Stimulated activated naive CD8-positive, alpha-beta T cell treated with anti-CD3 and anti-CD28 coated beads, Interleukin-15, amount 100 ng/mL, for 72 hours (primary cell): ENCODE results near the gene AXIN1.
"Not testable (repeated sequence)": the region's sequence is repeated elsewhere in the genome, so short reads cannot be mapped to it uniquely, and the experiment has no call there.

Experiments used
- ATAC-seq: fragments of 150-1000 bp; cut with Tn5 transposase; 2 replicates; pipeline ENCODE4 v1.10.0; 2021; ENCODE audit warnings: mild to moderate bottlenecking, moderate library complexity
- DNase-seq, 2 donors: peaks; one replicate each; pipeline ENCODE4 v3.0.0; 2021 to 2022
- H3K27ac Mint-ChIP-seq, 2 donors: one replicate each; pipeline ENCODE4 v1.8.0; 2022; ENCODE audit warnings: mild to moderate bottlenecking in 2 of 2, mixed read lengths in 2 of 2, moderate library complexity in 2 of 2
- H3K27me3 Mint-ChIP-seq: one replicate; pipeline ENCODE4 v1.8.0; 2022; ENCODE audit warnings: mixed read lengths
- H3K4me1 Mint-ChIP-seq: one replicate; pipeline ENCODE4 v1.8.0; 2022; ENCODE audit warnings: mild to moderate bottlenecking, mixed read lengths
- H3K4me3 Mint-ChIP-seq, 2 donors: one replicate each; pipeline ENCODE4 v1.8.0; 2022; ENCODE audit warnings: mild to moderate bottlenecking in 2 of 2, mixed read lengths in 2 of 2, moderate library complexity in 1 of 2
- H3K9me3 Mint-ChIP-seq, 2 donors: one replicate each; pipeline ENCODE4 v1.8.0; 2022; ENCODE audit warnings: mixed read lengths in 2 of 2

The AXIN1 gene

GRCh38 chr16:337437-337836, 15.1 kb downstream of the AXIN1 start:
- H3K4me3 Mint-ChIP-seq = no peak overlapping the region
- no peak overlapping the region for H3K27ac Mint-ChIP-seq
- peaks cover 69% of the 10 kb centered on the region for H3K4me1 Mint-ChIP-seq
- ATAC-seq = no peak
- no peaks in the 10 kb centered on the region for H3K27me3 Mint-ChIP-seq
- DNase-seq = no peak
- no peaks in the 10 kb centered on the region for H3K9me3 Mint-ChIP-seq

- no peak for DNase-seq
- Mint-ChIP-seq H3K4me1 (peaks cover 68% of the 10 kb centered on the region), H3K27me3 (no peaks in the 10 kb centered on the region), H3K27ac (no peak overlapping the region), H3K4me3 (no peak overlapping the region), H3K9me3 (no peaks in the 10 kb centered on the region)
- no peak for ATAC-seq
Observed at GRCh38 chr16:336269-336668, 16.3 kb downstream of the AXIN1 start.

- H3K4me3 Mint-ChIP-seq, DNase-seq, H3K27ac Mint-ChIP-seq, H3K9me3 Mint-ChIP-seq, ATAC-seq, H3K27me3 Mint-ChIP-seq: not testable (repeated sequence)
- H3K4me1 Mint-ChIP-seq = peaks cover 71% of the 10 kb centered on the region
Observed at GRCh38 chr16:334861-335632, 17.5 kb downstream of the AXIN1 start.

GRCh38 chr16:334164-334832, 18.2 kb downstream of the AXIN1 start:
- H3K4me3 Mint-ChIP-seq, H3K9me3 Mint-ChIP-seq, H3K27ac Mint-ChIP-seq, ATAC-seq, DNase-seq, H3K27me3 Mint-ChIP-seq: not testable (repeated sequence)
- H3K4me1 Mint-ChIP-seq = peaks cover 66% of the 10 kb centered on the region

- no peak for ATAC-seq
- Mint-ChIP-seq H3K4me3 (no peak overlapping the region), H3K4me1 (peaks cover 65% of the 10 kb centered on the region), H3K27me3 (no peaks in the 10 kb centered on the region), H3K27ac (no peak overlapping the region), H3K9me3 (no peaks in the 10 kb centered on the region)
- DNase-seq = no peak
Observed at GRCh38 chr16:333406-334094, 19.0 kb downstream of the AXIN1 start.

GRCh38 chr16:331181-331814, 21.2 kb downstream of the AXIN1 start:
- not testable (repeated sequence) for ATAC-seq, H3K27me3 Mint-ChIP-seq, H3K4me3 Mint-ChIP-seq, H3K27ac Mint-ChIP-seq, DNase-seq, H3K9me3 Mint-ChIP-seq
- peaks cover 73% of the 10 kb centered on the region for H3K4me1 Mint-ChIP-seq

GRCh38 chr16:330741-331140, 21.8 kb downstream of the AXIN1 start:
- no peak for ATAC-seq

GRCh38 chr16:325375-326145, 27.0 kb downstream of the AXIN1 start:
- H3K9me3 Mint-ChIP-seq = no peaks in the 10 kb centered on the region
- no peak for ATAC-seq
- peak overlapping the region; percentile 74 to 86 for H3K4me3 Mint-ChIP-seq

More at GRCh38 chr16:330741-331140, 21.8 kb downstream of the AXIN1 start:
- no peak for DNase-seq
- Mint-ChIP-seq H3K9me3 (no peaks in the 10 kb centered on the region), H3K4me3 (no peak overlapping the region), H3K4me1 (peaks cover 73% of the 10 kb centered on the region), H3K27ac (no peak overlapping the region), H3K27me3 (no peaks in the 10 kb centered on the region)

GRCh38 chr16:324451-325334, 27.8 kb downstream of the AXIN1 start:
- ATAC-seq = peak; percentile 68
- Mint-ChIP-seq H3K27me3 (no peaks in the 10 kb centered on the region), H3K4me3 (peak overlapping the region; percentile 74 to 86), H3K9me3 (no peaks in the 10 kb centered on the region), H3K27ac (peak overlapping the region in 1 of 2 donors; percentile 82), H3K4me1 (peaks cover 82% of the 10 kb centered on the region)
- DNase-seq = peak; percentile 41 to 57

More at GRCh38 chr16:325375-326145, 27.0 kb downstream of the AXIN1 start:
- no peak for DNase-seq
- Mint-ChIP-seq H3K4me1 (peaks cover 83% of the 10 kb centered on the region), H3K27ac (peak overlapping the region in 1 of 2 donors; percentile 82), H3K27me3 (no peaks in the 10 kb centered on the region)

- Mint-ChIP-seq H3K4me3 (peak overlapping the region in 1 of 2 donors; percentile 86), H3K27ac (no peak overlapping the region), H3K4me1 (peaks cover 87% of the 10 kb centered on the region), H3K9me3 (no peaks in the 10 kb centered on the region), H3K27me3 (no peaks in the 10 kb centered on the region)
- DNase-seq = no peak
- no peak for ATAC-seq
Observed at GRCh38 chr16:324201-324450, 28.4 kb downstream of the AXIN1 start.

- Mint-ChIP-seq H3K27me3 (no peaks in the 10 kb centered on the region), H3K4me1 (peaks cover 90% of the 10 kb centered on the region), H3K9me3 (no peaks in the 10 kb centered on the region), H3K4me3 (no peak overlapping the region), H3K27ac (no peak overlapping the region)
- DNase-seq = no peak
- no peak for ATAC-seq
Observed at GRCh38 chr16:322476-323143, 29.9 kb downstream of the AXIN1 start.

- H3K9me3 Mint-ChIP-seq = no peaks in the 10 kb centered on the region
- no peak overlapping the region for H3K4me3 Mint-ChIP-seq
- peaks cover 82% of the 10 kb centered on the region for H3K4me1 Mint-ChIP-seq
- no peaks in the 10 kb centered on the region for H3K27me3 Mint-ChIP-seq
- ATAC-seq (no peak), DNase-seq (no peak)
- peak overlapping the region in 1 of 2 donors; percentile 78 for H3K27ac Mint-ChIP-seq
Observed at GRCh38 chr16:321532-321931, 31.0 kb downstream of the AXIN1 start.

- ATAC-seq = no peak
- no peak for DNase-seq
- Mint-ChIP-seq H3K27ac (no peak overlapping the region), H3K4me1 (peaks cover 68% of the 10 kb centered on the region), H3K27me3 (no peaks in the 10 kb centered on the region), H3K4me3 (no peak overlapping the region), H3K9me3 (no peaks in the 10 kb centered on the region)
Observed at GRCh38 chr16:320206-320605, 32.3 kb downstream of the AXIN1 start.

GRCh38 chr16:318628-319027, 33.9 kb downstream of the AXIN1 start:
- Mint-ChIP-seq H3K4me1 (peaks cover 53% of the 10 kb centered on the region), H3K27me3 (no peaks in the 10 kb centered on the region), H3K4me3 (no peak overlapping the region), H3K9me3 (no peaks in the 10 kb centered on the region), H3K27ac (no peak overlapping the region)
- DNase-seq (no peak), ATAC-seq (peak; percentile 40)
